Stimulated activated CD4-positive, alpha-beta T cell treated with anti-CD3 and anti-CD28 coated beads, TNF-alpha, amount 100 ng/mL, for 48 hours (primary cell): ENCODE measurements around the gene EEF1AKMT2.
"Not testable (repeated sequence)": the region's sequence is repeated elsewhere in the genome, so short reads cannot be mapped to it uniquely, and the experiment has no call there.

Experiments
- DNase-seq, 3 donors: peaks; one replicate each; pipeline ENCODE4 v3.0.0-alpha.2; 2020; ENCODE audit warnings: low read depth in 3 of 3

Gene EEF1AKMT2

GRCh38 chr10:124791547-124792348, at the start of gene EEF1AKMT2:
TSS of gene EEF1AKMT2 (minus strand) at chr10:124791887. CDS start at chr10:124791833, 54 bp downstream.
- DNase-seq: peak; percentile 60 to 74 (median 69)

GRCh38 chr10:124837687-124838086, 46.0 kb upstream of the EEF1AKMT2 start:
- no peak for DNase-seq

DNA sequence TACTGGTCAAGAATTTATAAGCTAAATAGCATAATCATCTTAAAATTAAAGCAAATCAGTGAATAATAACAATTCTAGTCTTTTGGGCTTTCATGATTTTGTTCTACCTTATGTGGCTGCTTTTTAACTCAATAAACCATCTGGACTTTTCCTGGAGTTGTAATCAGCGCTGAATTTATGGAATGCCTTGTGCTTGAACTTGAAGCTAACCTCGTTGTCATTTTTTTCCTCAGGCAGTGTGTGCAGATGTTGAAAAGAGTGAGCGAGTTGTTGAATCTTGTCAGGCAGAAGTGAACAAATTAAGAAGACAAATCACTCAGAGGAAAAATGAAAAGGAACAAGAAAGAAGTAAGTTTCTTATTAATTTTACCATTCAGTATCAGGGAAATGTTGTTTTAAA, 39.4 kb upstream of the EEF1AKMT2 start:
- DNase-seq: no peak

DNA sequence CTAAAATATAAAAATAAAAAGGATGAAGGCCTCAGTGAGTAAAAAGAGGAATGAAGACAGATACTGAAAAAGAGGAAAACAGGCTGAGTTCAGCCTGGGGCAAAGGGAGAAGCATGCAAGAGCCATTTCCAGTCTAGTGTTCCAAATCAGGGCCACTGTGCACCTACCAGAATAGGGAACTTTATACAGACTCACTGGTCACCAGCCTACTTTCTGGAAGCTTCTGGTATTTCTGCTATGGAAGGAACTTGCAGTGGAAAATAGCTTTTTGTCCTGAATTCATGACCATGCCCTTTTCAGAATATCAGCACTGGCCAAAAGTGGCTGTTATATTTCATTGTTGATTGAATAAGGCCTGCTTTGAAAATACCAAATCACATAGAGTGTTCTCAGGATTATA, 38.8 kb upstream of the EEF1AKMT2 start:
- DNase-seq: no peak

- DNase-seq: no peak
These were observed 37.9 kb upstream of the EEF1AKMT2 start for GRCh38 chr10:124829447-124830115.

DNA sequence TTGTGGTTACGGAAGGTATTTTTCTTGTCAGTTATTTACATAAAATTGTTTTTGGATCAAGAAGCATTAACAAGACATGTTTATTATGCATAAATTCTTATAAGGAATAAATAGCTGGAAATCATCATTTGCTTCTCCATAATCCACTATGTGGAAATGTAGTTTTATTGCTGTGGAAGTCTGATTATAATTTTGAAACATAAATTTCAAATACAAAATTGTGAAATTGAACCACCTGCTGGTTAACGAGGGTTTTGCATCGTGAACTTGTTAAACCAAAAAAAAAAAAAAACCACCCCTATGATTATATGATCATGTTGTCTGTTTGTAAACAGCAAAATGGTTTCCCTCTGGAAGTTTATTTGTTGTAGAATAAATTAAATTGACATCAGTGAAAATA, 35.8 kb upstream of the EEF1AKMT2 start:
- DNase-seq: no peak

- no peak for DNase-seq
These were observed 34.6 kb upstream of the EEF1AKMT2 start for GRCh38 chr10:124826262-124826661.

GRCh38 chr10:124825702-124826101, 34.0 kb upstream of the EEF1AKMT2 start:
- DNase-seq: no peak

DNA sequence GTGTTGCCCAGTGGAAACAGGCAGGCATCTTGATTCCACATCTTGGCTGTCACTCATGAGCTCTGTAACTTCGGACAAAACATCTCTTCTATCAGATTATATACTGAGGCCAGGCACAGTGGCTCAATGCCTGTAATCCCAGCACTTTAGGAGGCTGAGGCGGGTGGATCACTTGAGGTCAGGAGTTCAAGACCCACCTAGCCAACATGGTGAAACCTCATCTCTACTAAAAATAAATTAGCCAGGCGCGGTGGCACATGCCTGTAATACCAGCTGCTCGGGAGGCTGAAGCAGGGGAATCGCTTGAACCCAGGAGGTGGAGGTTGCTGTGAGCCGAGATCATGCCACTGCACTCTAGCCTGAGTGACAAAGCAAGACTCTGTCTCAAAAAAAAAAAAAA, 33.2 kb upstream of the EEF1AKMT2 start:
- not testable (repeated sequence) for DNase-seq

GRCh38 chr10:124824507-124824906, 32.8 kb upstream of the EEF1AKMT2 start:
- DNase-seq: no peak

GRCh38 chr10:124821520-124821919, 29.8 kb upstream of the EEF1AKMT2 start:
- no peak for DNase-seq

GRCh38 chr10:124820121-124820520, 28.4 kb upstream of the EEF1AKMT2 start:
- no peak for DNase-seq

DNA sequence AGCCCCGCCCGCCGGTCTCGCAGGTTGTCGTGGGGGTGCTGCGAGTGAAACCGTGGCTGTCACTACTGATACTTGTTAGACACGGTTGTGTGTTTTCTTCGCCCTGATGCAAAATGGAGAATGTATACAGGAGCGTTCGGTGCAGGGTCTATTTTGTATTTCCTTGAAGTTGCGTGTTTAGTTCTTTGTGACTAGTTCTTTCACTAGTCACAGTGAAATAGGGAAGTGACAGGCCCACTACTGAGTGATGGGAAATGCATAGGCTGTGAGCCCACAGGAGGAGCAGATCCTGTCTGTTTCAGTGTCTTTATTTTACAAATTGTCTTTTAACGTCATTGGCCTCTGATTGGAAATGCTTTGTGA, 10.6 kb upstream of the EEF1AKMT2 start:
- DNase-seq: no peak

DNA sequence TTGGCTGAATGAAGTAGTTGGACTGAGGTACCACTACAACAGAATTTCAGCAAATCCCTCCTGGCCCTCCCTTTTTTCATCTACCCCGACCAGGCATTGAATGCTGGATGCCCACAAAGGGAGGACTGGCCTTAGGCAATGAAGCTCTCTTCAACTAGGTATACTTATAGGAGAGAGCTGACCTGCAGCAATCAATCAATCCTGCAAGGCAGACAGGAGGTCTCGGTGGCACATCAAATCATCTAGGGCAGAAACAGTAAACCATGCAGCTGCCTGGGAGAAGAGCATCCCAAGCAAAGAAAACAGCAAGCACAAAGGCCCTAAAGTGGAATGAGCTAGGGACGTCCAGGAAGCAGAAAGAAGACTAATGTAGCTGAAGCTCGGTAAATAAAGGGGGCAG, 7.5 kb upstream of the EEF1AKMT2 start:
- no peak for DNase-seq

DNA sequence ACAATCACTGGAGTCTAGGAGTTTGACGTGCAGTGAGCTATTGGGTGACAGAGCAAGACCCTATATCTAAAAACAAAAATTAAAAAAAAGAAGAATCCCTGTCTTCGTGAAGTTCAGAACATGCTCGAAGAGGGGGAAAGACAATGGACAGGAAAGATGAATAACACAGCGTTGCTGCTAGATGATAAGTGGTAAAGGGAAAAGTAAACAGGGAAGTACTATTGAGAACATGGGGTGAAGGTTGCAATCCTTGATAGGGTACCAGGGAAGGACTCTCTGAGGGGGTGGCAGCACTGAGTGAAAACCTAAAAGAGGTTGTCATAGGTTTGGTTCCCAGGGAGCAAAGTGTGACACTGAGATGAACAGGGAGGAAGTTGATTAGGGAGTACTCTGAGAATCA, 7.1 kb upstream of the EEF1AKMT2 start:
- DNase-seq: no peak

- no peak for DNase-seq
These were observed 6.7 kb upstream of the EEF1AKMT2 start for GRCh38 chr10:124798364-124798763.

GRCh38 chr10:124792998-124793352, 1.3 kb upstream of the EEF1AKMT2 start:
- no peak for DNase-seq

DNA sequence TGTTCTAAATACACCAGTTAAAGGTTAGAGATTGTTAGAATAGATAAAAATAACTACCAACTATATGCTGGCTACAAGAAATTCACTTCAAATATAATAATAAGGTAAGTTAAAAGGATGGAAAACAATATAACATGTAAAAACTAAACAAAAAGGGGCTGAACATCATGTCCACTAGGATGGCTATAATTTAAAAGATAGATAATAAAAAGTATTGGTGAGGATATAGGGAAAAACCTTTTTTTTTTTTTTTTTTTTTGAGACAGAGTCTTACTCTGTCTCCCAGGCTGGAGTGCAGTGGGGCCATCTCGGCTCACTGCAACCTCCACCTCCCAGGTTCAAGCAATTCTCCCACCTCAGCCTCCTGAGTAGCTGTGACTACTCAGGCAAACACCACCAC, 8.8 kb downstream of the EEF1AKMT2 start:
- DNase-seq: not testable (repeated sequence)

DNA sequence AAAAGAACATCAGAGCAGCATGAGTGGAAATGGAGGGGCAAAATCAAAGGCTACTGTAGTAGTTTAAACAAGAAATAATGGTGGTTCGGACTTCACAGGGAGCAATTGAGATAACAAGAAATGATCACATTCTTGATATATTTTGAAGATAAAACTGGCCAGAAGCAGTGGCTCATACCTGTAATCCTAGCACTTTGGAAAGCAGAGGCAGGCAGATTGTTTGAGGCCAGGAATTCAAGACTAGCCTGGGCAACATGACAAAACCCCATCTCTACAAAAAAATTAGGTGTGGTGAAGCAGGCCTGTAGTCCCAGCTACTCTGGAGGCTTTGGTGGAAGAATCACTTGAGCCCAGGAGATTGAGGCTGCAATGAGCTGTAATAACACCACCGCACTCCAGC, 22.9 kb downstream of the EEF1AKMT2 start:
- DNase-seq: no peak

GRCh38 chr10:124765256-124765655, 26.4 kb downstream of the EEF1AKMT2 start:
- DNase-seq: no peak

DNA sequence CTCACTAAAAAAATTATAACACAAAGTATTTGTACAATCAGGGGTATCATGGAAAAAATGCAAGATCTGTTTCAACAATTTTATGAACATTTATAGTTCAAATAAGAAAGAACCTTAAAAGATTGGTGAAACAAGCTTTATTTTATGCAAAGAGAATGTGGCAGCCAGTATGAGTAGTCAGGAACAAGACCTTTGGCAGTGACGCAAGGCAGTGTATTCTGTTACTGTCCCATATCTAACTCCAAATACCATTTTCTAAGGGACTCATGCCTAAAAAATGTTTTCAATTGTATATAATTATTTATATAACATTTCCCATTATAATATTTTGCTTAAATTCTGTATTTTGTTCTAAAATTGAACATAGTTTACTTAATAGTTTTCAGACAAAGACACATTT, 28.4 kb downstream of the EEF1AKMT2 start:
- DNase-seq: no peak

DNA sequence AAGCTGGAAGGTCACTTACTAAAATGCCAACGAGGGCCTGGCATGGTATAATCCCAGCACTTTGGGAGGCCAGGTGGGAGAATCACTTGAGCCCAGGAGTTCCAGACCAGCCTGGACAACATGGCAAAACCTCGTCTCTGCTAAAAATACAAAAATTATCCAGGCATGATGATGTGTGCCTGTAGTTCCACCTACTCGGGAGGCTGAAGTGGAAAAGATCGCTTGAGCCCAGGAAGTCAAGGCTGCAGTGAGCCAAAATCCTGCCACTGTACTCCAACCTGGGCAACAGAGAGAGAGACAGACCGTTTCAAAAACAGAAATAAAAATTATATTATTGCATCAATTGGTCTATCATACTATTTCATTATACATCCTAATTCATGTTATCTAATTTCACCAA, 29.4 kb downstream of the EEF1AKMT2 start:
- no peak for DNase-seq

DNA sequence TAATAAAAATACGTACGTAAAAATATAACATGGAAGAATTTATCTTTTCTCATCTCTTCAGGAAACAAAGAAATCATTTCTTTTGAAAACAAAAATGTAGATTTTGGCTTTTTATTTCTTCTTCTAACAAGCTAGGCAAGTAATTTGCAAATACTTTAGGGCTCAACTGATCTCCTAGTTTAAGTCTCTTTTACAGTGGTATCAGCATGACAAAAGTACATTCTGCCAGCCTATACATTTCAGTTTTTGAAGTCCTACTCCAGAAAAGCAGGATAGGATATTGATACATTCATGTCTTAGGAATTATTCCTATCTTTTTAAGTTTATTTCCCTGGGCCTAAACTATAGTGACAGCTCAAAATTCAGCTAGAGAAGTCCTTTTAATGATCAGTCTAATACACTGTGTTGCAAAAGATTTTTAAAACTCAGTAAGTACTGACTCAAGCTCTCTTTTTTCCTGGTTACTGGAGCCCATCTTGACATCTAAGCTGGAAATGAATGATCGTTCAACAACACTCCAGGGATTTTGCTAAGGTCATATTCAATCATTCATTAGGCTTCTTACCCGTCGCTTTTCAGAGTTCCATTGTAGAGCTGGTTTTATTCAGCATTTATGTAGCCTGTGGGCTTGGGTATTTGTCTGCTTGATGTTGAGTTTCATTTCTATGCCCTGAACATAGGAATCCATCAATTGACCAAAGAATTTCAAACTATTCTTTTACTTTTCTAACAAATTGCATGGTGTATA, 35.4 kb downstream of the EEF1AKMT2 start:
- no peak for DNase-seq
